Measurements from ENCODE around the gene ZNF530. TPM values are rescaled to one million over a fixed set of nuclear protein-coding genes. Genes with fewer than 3 reads are reported as not detected.

ZNF530 gene
- total and polyA plus RNA-seq, 2 experiments from 2014 or later, result 3.3 to 11.2 TPM

GRCh38 chr19:57578487-57579205, 21.0 kb upstream of the ZNF530 start, which contains the start of gene ZNF416:
Gene ZNF416, minus strand, starts transcription at chr19:57578911. Its CDS starts 207 bp downstream, at chr19:57578704.
- Histone ChIP-seq H3F3A (replicated peaks; ENCODE audit: low read depth) (no peaks in the 10 kb centered on the region), H3K4me2 (peak within 1 kb of the TSS; percentile 82), H3K36me3 (ENCODE audit: insufficient read depth) (peaks cover 31% of the 10 kb centered on the region), H3K4me1 (ENCODE audit: insufficient read depth) (peaks cover 9% of the 10 kb centered on the region; the same call in 1 of the 2 replicates), H3K27me3 (ENCODE audit: insufficient read depth) (no peaks in the 10 kb centered on the region), H2AFZ (peak within 1 kb of the TSS; percentile 28), H3K9me2 (ENCODE audit: insufficient read depth) (peaks cover 22% of the 10 kb centered on the region), H3K27ac (ENCODE audit: low read depth) (peak within 1 kb of the TSS; percentile 26; the same call in 1 of the 2 replicates), H4K20me1 (replicated peaks; ENCODE audit: insufficient read depth) (no peaks in the 10 kb centered on the region), H3K79me2 (replicated peaks; ENCODE audit: insufficient read depth) (peaks cover 17% of the 10 kb centered on the region), H3K4me3 (peak within 1 kb of the TSS; percentile 81)
- Mint-ChIP-seq H3K4me1 (peaks cover 12% of the 10 kb centered on the region; the same call in 2 of the 3 replicates), H3K27me3 (ENCODE audit: insufficient read depth, low read depth, poor library complexity) (peaks cover 18% of the 10 kb centered on the region), H3K27ac (0 out of 2 replicates have a peak within 1 kb of the TSS, but pooled peaks have one; percentile 67), H3K4me3 (peak within 1 kb of the TSS; percentile 84), H3K36me3 (ENCODE audit: low read depth) (peaks cover 58% of the 10 kb centered on the region), H3K9me3 (peaks cover 80% of the 10 kb centered on the region)
- TF ChIP-seq EZH2phosphoT487 (IDR thresholded peaks at IDR 0.05; ENCODE audit: unreplicated experiment), result no peak
- no peak for TF ChIP-seq STAT1 (IDR thresholded peaks at IDR 0.05; ENCODE audit: unreplicated experiment)
- TF ChIP-seq EZH2 (IDR thresholded peaks at IDR 0.05; ENCODE audit: low read depth, unreplicated experiment), result no peak
- no peak for TF ChIP-seq NANOG (IDR thresholded peaks at IDR 0.05; ENCODE audit: borderline replicate concordance)
- no peak for TF ChIP-seq ZNF331 (CRISPR knock-in tag; IDR thresholded peaks at IDR 0.05; ENCODE audit: low read depth)
- TF ChIP-seq JUNB (IDR thresholded peaks at IDR 0.05; ENCODE audit: unreplicated experiment), result no peak
- TF ChIP-seq ZNF114 (CRISPR knock-in tag; IDR thresholded peaks at IDR 0.05), result no peak
- TF ChIP-seq POLR2AphosphoS5 (IDR thresholded peaks at IDR 0.05; ENCODE audit: low read depth), result peak; percentile 71
- TF ChIP-seq CREB1 (CRISPR knock-in tag; IDR thresholded peaks at IDR 0.05; ENCODE audit: low read depth), result peak; percentile 68
- no peak for TF ChIP-seq REST (IDR thresholded peaks at IDR 0.05; ENCODE audit: unreplicated experiment)
- TF ChIP-seq ZNF462 (CRISPR knock-in tag; IDR thresholded peaks at IDR 0.05), result no peak
- peak; percentile 93 for TF ChIP-seq ETS1 (IDR thresholded peaks at IDR 0.05)
- TF ChIP-seq CTCF (conservative IDR thresholded peaks at IDR 0.05; ENCODE audit: low read depth in 2 of 2), result peak in 1 of 2 experiments; percentile 41; a peak in 2 of 4 replicates
- ATAC-seq, result peak; percentile 77
- peak; percentile 100 for DNase-seq (ENCODE audit: low spot score)

Measured in GM23338 (cell line).